Nephron progenitor cell (in vitro differentiated cells): ENCODE measurements around the gene NLK.

ENCODE experiments used
- DNase-seq: peaks from one replicate; pipeline ENCODE4 v3.0.0; 2021
- H3K27ac Mint-ChIP-seq: 2 replicates; pipeline ENCODE4 v1.8.0; 2021; ENCODE audit warnings: mild to moderate bottlenecking, moderate library complexity, mixed read lengths
- H3K27me3 Mint-ChIP-seq: 2 replicates; pipeline ENCODE4 v1.8.0; 2021; ENCODE audit warnings: mild to moderate bottlenecking, low read depth, mixed read lengths; ENCODE audit not compliant: poor library complexity
- H3K36me3 Mint-ChIP-seq: 2 replicates; pipeline ENCODE4 v1.8.0; 2021; ENCODE audit warnings: low read depth, mixed read lengths
- H3K4me1 Mint-ChIP-seq: 2 replicates; pipeline ENCODE4 v1.8.0; 2021; ENCODE audit warnings: mixed read lengths
- H3K4me3 Mint-ChIP-seq: 2 replicates; pipeline ENCODE4 v1.8.0; 2021; ENCODE audit warnings: mild to moderate bottlenecking, moderate library complexity, mixed read lengths
- H3K9me3 Mint-ChIP-seq: 2 replicates; pipeline ENCODE4 v1.8.0; 2021; ENCODE audit warnings: mild to moderate bottlenecking, moderate library complexity, mixed read lengths
- CTCF ChIP-seq: fragments of 200-600 bp; sonication (generic); IDR thresholded peaks from 2 replicates; pipeline ENCODE4 v1.5.0; 2021; ENCODE audit warnings: antibody characterized with exemption

The NLK gene

GRCh38 chr17:28055546-28056275 lies 13.2 kb downstream of the NLK start:
- no peaks in the 10 kb centered on the region for H3K9me3 Mint-ChIP-seq
- no peaks in the 10 kb centered on the region for H3K4me1 Mint-ChIP-seq
- H3K27ac Mint-ChIP-seq = no peak overlapping the region
- H3K4me3 Mint-ChIP-seq = no peak overlapping the region
- no peaks in the 10 kb centered on the region for H3K27me3 Mint-ChIP-seq
- TF ChIP-seq CTCF = no peak
- no peaks in the 10 kb centered on the region for H3K36me3 Mint-ChIP-seq
- DNase-seq = no peak

- Mint-ChIP-seq H3K36me3 (no peaks in the 10 kb centered on the region), H3K4me3 (no peak overlapping the region), H3K4me1 (no peaks in the 10 kb centered on the region), H3K27ac (no peak overlapping the region), H3K27me3 (no peaks in the 10 kb centered on the region), H3K9me3 (no peaks in the 10 kb centered on the region)
- no peak for DNase-seq
- TF ChIP-seq CTCF = no peak
Measured at GRCh38 chr17:28056276-28056620, 13.8 kb downstream of the NLK start.

DNA sequence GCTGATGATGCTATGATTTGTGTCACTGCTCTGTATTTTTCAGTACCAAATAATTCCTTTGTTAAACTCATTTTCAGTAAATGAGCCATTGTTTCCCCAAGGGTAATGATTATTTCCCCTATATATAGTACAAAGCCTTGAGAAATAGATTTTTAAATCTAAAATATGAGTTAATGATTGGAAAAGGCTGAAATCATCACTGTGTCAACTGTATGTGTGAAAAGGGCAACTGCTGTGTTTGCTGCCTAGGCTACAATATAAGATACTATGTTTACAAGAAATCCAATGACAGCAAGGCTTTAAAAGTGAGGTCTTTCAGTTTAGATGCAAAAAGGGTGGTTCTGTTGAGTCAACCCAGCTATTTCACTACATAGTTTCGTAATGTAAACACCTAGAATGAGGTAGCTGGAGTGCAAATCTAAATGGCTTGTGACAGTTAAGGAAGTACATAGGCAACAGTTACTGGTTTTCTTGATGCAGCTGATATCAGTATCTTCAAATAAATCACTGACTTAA lies 15.3 kb downstream of the NLK start:
- DNase-seq = no peak
- H3K36me3 Mint-ChIP-seq = no peaks in the 10 kb centered on the region
- H3K4me3 Mint-ChIP-seq = no peak overlapping the region
- no peaks in the 10 kb centered on the region for H3K9me3 Mint-ChIP-seq
- no peaks in the 10 kb centered on the region for H3K27me3 Mint-ChIP-seq
- no peak for TF ChIP-seq CTCF
- H3K27ac Mint-ChIP-seq = no peak overlapping the region
- H3K4me1 Mint-ChIP-seq = no peaks in the 10 kb centered on the region

GRCh38 chr17:28059675-28060074 lies 17.2 kb downstream of the NLK start:
- no peaks in the 10 kb centered on the region for H3K36me3 Mint-ChIP-seq
- H3K27me3 Mint-ChIP-seq = no peaks in the 10 kb centered on the region
- no peak for TF ChIP-seq CTCF
- no peaks in the 10 kb centered on the region for H3K4me1 Mint-ChIP-seq
- no peak for DNase-seq
- H3K27ac Mint-ChIP-seq = no peak overlapping the region
- no peaks in the 10 kb centered on the region for H3K9me3 Mint-ChIP-seq
- no peak overlapping the region for H3K4me3 Mint-ChIP-seq

GRCh38 chr17:28065706-28066105 lies 23.2 kb downstream of the NLK start:
- Mint-ChIP-seq H3K27ac (no peak overlapping the region), H3K36me3 (peaks cover 12% of the 10 kb centered on the region), H3K4me3 (no peak overlapping the region), H3K27me3 (no peaks in the 10 kb centered on the region), H3K9me3 (peaks cover under 1% of the 10 kb centered on the region), H3K4me1 (no peaks in the 10 kb centered on the region)
- no peak for TF ChIP-seq CTCF
- DNase-seq = no peak

GRCh38 chr17:28069061-28069460 lies 26.6 kb downstream of the NLK start:
- no peak for DNase-seq
- H3K27me3 Mint-ChIP-seq = peaks cover 2% of the 10 kb centered on the region
- H3K4me3 Mint-ChIP-seq = no peak overlapping the region
- H3K4me1 Mint-ChIP-seq = no peaks in the 10 kb centered on the region
- no peak overlapping the region for H3K27ac Mint-ChIP-seq
- peaks cover 42% of the 10 kb centered on the region for H3K36me3 Mint-ChIP-seq
- no peak for TF ChIP-seq CTCF
- H3K9me3 Mint-ChIP-seq = peaks cover 27% of the 10 kb centered on the region
